HG03571 (cell line): ENCODE data around the gene SOHLH1.

ENCODE experiments used
- ATAC-seq: cut with Tn5 transposase; IDR thresholded peaks from one replicate; pipeline ENCODE4 v1.9.1; 2021; ENCODE audit not compliant: unreplicated experiment

The SOHLH1 gene

DNA sequence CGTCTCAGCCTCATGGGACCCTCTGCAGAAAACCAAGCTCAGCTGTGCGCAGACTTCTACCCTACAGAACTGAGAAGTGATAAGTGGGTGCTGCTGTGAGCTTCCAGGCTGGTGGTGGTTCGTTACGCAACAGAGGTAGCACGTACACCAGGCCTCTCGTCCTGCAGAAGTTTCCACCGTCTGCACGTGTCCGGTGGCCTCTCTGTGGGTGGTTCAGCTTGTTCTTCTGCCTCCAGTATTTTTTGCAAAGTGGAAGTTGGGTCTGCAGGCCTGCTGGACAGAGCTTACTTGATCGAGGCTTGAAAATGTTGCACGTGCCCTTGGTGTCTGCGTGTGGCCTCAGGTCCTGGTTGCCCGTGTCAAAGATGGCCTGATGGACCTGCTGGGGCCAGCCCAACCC is 30.2 kb upstream of the SOHLH1 start:
- no peak for ATAC-seq

GRCh38 chr9:135728436-135729110 is 29.3 kb upstream of the SOHLH1 start:
- ATAC-seq = no peak

- ATAC-seq = no peak
Observed at GRCh38 chr9:135727257-135727875, 28.1 kb upstream of the SOHLH1 start.

GRCh38 chr9:135726138-135726853 is 27.0 kb upstream of the SOHLH1 start:
- ATAC-seq = no peak

GRCh38 chr9:135724186-135724787 is 25.0 kb upstream of the SOHLH1 start:
- no peak for ATAC-seq

DNA sequence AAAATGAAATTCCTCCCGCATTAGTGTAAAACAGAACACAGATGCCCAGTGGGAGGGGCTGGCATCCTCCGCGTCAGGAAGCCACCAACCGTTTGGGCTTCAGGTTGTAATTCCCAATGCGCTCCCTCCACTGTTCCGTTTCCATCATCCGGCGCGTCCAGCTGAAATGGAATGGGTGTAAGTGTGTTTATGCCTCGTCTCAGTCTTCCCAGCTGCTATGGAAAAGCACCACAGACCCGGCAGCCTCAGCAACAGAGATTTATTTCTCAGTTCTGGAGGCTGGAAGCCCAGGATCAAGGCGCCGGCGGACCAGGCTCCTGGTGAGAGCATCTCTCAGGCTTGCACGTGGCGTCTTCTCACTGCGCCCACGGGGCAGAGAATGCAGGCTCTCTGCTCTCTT is 23.1 kb upstream of the SOHLH1 start:
- ATAC-seq = no peak

- ATAC-seq = no peak
Observed at GRCh38 chr9:135719472-135719871, 20.2 kb upstream of the SOHLH1 start.

DNA sequence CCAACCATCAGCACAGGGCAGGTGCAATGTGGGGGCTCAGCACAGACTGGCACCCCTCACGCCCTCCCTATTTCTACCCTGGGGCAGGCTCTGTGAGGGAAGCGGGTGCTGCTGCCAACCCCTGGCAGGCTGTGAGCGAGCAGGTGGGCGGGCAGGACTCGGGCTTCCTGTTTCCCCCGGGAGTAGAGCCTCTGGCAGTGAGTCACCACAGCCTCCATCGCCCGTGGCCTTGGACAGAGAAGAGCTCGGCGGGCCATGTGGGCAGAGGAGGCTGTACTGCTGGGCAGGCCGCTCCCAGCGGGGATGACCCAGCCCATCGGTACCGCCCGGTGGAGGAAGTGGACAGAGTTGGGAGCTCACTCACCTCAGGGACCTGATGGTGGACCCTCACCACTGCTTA is 19.3 kb upstream of the SOHLH1 start:
- no peak for ATAC-seq

- ATAC-seq = no peak
Observed at GRCh38 chr9:135717410-135717809, 18.1 kb upstream of the SOHLH1 start.

- ATAC-seq = no peak
Observed at GRCh38 chr9:135716045-135716444, 16.8 kb upstream of the SOHLH1 start.

DNA sequence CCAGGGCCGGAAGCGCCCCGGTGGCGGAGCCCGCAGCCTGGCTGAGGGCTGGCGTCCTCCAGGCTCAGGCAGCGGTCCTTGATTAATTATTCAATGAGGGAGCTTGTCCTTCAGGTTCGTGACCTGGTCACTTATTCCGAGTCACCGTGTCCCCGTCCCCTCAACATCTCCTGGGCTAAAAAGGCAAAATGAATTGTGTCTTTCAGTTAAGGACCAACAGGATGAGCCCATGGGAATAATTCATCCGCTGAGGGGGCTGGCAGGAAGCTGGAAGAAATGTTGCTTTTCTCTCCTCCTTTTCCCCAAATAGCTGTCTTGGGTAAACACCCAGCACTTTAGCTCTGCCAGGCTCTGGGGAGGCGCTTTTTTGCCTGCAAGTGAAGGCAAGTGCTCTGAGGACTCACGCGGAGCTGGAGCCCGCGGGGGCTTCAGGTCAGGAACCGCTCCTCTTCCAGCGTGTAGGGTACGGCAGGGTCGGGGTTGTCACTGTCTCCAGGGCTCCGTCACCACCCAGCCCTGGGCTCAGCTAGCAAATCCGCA is 15.8 kb upstream of the SOHLH1 start:
- no peak for ATAC-seq

- ATAC-seq = no peak
Observed at GRCh38 chr9:135714242-135715055, 15.2 kb upstream of the SOHLH1 start.

DNA sequence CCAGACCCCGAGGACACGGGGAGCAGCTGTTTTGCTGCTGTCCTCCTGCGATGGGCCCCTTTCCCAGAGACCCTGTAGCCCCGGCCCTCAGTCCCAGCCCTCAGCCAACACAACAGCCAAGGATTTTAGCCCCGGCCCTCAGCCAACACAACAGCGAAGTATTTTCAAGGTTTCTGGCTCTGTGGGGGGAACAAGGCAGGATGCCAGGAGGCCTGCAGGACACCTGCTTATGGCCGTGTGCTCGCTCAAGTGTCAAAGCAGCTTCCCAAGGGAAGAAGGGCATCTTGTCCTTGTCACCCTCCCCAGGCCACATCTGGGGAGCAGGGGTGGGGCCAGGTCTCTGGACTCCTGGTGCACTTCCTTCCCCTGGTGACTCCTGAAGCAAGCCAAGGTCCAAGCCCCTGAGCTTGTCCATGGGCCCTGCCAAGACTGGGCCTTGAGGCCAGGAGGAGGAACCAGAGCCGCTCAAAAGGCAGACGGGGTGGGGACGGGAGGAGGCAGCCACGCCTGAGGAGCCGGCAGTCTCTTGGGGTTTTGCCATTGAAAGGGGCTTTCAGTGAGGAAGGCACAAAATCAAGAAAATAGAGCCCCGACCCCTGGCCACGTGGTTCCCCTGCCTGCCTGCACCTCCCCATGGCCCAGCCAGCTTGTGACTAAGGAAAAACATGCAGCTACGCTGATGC is 13.5 kb upstream of the SOHLH1 start:
- ATAC-seq = no peak

DNA sequence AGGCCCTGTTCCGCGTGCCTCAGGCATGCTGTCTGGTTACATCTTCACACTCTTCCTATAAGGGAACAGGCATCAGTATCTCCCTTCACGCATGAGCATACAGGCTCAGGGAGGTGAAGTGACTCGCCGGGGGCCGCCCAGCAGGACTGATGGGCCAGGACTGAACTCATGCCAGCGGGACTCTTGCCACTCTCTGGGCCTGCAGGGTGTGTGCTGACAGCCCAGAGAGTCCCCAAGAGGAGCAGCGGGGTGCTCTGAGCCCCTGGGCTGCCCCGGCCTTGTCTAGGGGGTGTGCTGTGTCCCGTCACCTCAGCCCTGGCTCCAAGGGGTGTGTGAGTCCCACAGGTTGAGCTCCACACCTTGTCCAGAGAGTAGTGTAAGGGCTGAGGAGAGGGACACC is 12.6 kb upstream of the SOHLH1 start:
- ATAC-seq = no peak

DNA sequence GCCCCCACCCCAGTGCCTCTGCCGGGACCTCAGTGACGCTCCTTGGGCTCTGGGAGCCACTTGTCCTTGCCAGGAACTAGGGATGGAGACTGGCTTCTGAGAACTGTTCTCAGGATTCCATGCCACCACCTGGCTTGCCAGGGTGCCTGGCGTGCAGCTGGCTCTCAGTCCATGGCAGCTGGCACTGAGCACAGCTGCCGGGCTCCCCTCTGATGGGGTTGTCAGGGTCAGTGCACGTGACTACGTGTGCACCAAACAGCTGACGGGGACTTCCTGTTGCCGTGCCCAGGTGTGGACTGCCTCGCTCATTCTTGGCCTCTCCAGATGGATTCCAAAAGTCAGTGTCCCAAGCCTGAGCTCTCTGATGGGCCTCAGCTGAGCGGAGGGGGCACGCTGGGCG is 12.1 kb upstream of the SOHLH1 start:
- ATAC-seq = no peak

GRCh38 chr9:135708164-135708563 is 8.9 kb upstream of the SOHLH1 start:
- no peak for ATAC-seq

- ATAC-seq = no peak
Observed at GRCh38 chr9:135707252-135708138, 8.2 kb upstream of the SOHLH1 start.

- ATAC-seq = no peak
Observed at GRCh38 chr9:135706288-135706687, 7.0 kb upstream of the SOHLH1 start.

DNA sequence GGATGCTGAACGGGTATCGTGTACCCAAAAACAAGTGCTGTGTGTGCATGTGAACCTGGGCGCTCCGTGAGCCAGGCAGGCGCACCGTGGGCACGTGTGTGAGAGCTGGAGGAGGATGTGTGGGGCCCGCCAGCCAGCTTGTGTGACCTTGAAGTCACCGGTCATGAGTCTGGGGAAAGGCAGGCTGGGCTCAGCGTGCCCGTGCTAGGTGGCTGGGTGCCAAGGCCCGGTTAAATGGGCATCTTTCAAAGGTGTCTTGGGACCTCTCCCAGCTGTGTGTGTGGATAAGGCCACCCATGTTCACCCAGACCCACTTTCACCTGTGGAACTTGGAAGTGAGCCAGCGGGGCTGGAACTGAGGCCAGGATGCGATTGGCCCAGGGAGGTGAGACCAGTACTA is 6.1 kb upstream of the SOHLH1 start:
- ATAC-seq = no peak
